HG02571 (cell line): ENCODE measurements around the gene NPPB.
"Not testable (repeated sequence)": the region's sequence is repeated elsewhere in the genome, so short reads cannot be mapped to it uniquely, and the experiment has no call there.

Experiments
- ATAC-seq: cut with Tn5 transposase; IDR thresholded peaks from one replicate; pipeline ENCODE4 v1.9.1; 2021; ENCODE audit warnings: mild to moderate bottlenecking, moderate library complexity; ENCODE audit not compliant: unreplicated experiment

Gene NPPB

GRCh38 chr1:11858613-11858967 is at the start of gene NPPB:
NPPB (minus strand) TSS chr1:11858945; CDS start chr1:11858833, 112 bp downstream.
- no peak for ATAC-seq

- ATAC-seq, result peak; percentile 42
Measured at GRCh38 chr1:11908095-11908675, 49.4 kb upstream of the NPPB start.

DNA sequence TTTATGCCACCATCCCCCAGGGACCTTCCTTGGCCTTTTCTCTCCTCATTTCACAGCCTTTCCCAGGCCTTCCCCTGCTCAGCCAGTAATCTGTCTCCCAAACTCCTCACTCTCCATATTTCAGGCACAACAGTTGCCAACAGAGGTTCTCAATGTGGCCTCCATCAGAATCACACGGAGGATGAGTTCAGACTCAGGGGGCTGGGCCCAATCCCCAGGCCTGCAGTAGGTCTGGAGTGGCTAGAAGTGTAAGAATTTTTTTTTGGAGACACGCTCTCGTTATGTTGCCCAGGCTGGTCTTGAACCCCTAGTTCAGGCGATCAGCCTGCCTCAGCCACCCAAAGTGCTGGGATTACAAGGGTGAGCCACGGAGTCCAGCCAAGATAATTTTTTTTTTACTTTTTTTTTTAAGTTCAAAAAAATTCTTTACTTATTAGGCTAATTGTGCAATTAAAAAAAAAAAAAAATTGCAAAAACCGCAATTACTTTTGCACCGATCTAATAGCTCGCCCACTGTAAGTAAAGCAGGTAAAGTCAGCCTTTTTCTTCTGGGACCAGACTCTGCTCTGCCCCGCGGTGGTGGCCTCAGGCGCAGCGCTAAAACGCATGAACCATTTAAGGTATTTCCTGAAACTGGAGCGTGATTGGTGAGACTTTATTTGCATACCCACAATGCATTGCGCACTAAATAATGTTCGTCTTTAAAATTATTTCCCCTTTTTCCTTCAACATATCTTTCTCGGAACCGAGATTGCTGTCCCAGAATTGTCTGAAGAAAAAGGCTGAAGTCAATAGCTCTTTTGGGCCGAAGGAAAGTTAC is 48.7 kb upstream of the NPPB start:
- ATAC-seq, result peak; percentile 45

GRCh38 chr1:11906870-11907269 is 48.1 kb upstream of the NPPB start:
- ATAC-seq, result no peak

DNA sequence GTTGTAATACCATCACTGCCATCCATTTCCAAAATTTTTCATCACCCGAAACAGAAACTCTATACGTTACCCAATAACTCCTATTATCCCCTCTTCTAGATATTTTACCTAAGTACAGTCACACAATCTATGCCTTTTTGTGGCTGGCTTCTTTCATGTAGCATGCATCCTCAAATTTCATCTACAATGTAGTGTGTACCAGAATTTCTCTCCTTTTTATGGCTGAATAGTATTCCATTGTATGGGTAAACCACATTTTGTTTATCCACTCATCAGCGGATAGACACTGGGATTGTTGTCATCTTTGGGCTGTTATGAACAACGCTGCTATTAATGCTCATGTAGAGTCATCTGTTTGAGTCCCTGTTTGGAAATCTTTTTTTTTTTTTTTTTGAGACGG is 46.2 kb upstream of the NPPB start:
- ATAC-seq, result no peak

- ATAC-seq, result not testable (repeated sequence)
Measured at GRCh38 chr1:11904156-11904555, 45.4 kb upstream of the NPPB start.

DNA sequence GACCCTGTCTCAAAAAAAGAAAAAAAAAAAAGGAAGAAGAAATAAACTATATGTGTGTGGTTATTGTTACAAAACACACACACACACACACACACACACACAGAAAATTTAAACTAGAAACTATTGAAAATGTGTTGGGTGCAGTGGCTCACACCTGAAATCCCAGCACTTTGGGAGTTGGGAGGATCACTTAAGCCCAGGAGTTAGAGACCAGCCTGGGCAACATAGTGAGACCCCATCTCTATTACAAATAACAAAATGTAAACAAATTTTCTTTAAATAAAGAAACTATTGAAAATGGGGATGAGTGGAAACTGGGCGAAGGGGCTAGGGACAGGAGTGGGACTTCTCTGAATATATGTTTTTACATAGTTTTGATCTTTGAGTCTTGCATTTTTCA is 44.5 kb upstream of the NPPB start:
- ATAC-seq, result no peak

- not testable (repeated sequence) for ATAC-seq
Measured at GRCh38 chr1:11901446-11901845, 42.7 kb upstream of the NPPB start.

- ATAC-seq, result no peak
Measured at GRCh38 chr1:11898831-11899467, 40.2 kb upstream of the NPPB start.

GRCh38 chr1:11898086-11898785 is 39.5 kb upstream of the NPPB start:
- ATAC-seq, result no peak

- ATAC-seq, result not testable (repeated sequence)
Measured at GRCh38 chr1:11894501-11894900, 35.8 kb upstream of the NPPB start.

DNA sequence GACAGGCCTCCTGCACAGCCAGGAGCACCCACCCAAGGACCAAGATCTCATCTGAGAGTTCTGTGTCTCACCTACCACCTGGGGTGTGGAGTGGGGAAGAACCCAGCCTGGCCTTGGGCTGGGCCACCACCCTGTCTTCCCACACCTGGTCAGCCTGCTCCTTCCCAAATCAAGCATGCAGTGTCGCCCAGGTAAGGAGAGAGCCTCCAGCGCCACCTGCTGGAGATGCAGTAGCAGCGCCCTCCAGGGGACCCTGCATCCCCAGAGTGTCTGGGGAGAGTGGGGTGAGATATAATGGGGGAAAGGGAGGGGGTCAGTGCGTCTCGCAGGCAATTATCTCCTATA is 35.1 kb upstream of the NPPB start:
- ATAC-seq, result no peak

DNA sequence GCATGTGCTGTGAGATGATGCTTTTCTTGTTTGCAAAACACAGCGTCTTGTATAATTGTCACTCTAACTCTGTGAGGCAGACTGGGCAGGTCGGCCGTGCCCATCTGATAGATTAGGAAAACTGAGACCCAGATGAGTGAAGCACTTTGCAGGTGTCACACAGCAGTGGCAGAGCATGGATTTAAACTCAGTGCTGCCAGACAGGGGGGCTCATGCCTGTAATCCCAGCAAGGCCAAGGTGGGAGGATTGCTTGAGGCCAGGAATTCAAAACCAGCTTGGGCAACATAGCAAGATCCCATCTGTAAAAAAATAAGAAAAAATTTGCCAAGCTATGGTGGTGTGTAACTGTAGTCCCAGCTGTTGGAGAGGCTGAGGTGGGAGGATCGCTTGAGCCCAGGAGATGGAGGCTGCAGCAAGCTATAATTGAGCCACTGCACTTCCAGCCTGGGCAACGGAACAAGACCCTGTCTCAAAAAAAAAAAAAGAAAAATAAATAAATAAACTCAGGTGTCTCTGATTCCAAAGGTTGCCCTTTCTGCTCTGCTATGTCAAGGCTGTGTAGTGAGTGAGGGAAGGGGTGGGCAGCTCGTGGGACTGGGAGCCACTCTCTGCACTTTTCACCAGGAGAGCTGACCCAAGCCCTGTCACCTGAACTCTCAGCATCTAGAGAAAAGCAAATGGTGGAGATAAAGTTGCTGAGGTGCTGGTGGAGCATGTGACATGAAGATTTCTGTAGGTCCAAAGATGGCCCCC is 32.9 kb upstream of the NPPB start:
- ATAC-seq, result no peak

DNA sequence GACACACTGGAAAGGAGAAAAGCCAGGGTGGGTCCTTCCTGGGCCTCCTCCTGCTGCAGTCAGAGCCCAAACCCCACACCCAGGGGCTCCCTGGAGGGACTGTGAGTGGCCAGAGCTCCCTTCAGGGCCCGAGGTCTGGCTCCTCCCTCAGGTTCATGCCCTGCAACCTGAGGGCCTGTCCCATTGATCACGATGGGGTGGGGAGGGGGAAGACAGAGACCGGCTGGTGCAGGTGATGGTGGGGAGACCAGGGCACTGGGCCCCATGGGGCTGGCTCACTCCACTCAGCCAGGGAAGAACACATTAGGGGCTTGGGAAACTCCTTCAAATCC is 30.1 kb upstream of the NPPB start:
- ATAC-seq, result no peak

DNA sequence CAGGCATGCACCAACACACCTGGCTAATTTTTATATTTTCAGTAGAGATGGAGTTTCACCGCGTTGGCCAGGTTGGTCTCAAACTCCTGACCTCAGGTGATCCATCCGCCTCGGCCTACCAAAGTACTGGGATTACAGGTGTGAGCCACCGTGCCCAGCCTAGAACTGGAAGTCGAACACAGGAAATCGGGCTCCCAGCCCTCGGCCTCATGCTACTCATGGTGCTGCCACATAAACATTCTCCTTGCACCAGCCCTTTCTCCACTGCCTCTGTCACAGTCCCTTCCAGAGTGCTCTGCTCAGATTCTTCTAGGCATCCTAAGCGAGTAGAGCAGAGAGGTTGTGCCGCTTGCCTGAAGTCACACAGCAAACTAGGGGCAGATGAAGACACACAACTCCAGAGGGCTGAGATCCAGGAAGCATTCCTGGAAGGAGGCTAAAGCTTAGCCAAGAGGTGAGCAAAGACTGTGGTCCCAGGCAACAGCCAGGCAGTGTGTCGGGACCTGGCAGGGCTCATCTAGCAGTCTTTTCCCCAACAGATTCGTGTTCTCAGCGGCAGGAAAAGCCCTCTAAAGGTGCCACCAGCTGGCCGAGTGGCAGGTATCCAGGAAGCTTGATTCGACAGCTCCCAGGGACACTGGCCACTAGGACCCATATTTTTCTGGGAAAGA is 29.6 kb upstream of the NPPB start:
- no peak for ATAC-seq

DNA sequence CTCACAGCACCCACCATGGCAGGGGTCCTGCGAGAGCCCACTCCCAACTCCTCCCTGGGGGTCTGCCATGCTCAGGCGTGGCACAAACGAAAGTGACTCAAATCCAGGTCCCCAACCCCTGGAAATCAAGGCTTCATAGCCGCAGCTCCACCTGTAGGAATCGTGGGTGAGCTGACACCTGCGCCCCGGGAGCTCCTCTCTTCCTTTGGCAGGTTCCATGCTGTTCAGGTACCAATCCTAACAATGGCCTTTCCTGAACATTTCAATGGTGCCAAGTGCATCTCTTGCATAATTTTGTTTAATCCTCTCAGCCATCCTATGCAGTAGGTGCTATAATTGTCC is 28.9 kb upstream of the NPPB start:
- no peak for ATAC-seq

DNA sequence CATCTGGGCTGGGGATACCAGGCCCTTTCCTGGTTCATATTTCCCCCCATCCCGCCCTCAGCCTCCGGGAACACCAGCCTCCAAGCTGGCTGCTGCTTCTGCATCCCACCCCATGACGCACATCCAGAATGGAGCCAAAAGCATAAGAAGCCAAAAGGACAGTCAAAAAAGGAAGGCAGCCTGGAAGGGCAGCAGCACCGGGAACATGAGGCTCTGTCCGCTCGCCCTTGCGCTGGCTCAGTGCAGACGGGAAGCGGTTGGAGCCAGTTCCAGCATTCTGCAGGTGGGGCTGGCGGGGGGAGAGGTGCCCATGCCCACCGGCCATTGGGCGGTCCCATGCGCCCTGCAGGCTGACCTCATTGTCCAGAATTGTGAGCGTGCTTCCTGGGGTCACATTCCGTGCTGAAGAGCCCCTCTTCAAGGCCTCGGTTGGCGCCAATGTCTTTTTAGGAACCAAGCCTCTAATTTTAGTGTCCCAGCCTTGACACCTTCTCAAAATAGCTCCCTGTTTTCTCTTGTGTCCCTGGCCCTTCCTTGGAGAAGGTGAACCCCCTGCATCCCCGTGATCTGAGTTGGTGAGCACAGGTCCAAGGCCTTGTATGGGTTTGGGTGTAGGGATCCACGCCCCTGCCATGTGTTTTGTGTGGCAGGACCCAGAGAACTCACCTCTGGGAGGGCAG is 28.4 kb upstream of the NPPB start:
- no peak for ATAC-seq

DNA sequence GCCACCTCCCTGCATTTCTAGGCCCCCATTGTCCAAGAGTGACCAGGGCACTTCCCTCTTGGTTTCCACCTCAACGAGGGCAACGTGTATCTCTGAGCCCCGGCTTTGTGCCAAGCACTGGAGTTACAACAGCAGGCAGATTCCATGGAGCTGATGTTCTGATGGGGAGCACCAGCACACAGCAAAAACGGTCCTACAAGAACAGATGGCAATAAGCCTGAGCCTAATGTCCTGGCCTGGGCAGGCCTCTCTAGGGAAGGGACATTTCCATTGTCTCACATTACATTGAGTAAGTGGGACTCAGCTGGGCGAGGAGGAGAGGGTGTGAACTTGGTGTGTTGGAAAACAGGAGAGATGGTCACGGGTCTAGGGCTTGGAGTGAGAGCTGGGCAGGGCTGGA is 27.2 kb upstream of the NPPB start:
- ATAC-seq, result no peak

DNA sequence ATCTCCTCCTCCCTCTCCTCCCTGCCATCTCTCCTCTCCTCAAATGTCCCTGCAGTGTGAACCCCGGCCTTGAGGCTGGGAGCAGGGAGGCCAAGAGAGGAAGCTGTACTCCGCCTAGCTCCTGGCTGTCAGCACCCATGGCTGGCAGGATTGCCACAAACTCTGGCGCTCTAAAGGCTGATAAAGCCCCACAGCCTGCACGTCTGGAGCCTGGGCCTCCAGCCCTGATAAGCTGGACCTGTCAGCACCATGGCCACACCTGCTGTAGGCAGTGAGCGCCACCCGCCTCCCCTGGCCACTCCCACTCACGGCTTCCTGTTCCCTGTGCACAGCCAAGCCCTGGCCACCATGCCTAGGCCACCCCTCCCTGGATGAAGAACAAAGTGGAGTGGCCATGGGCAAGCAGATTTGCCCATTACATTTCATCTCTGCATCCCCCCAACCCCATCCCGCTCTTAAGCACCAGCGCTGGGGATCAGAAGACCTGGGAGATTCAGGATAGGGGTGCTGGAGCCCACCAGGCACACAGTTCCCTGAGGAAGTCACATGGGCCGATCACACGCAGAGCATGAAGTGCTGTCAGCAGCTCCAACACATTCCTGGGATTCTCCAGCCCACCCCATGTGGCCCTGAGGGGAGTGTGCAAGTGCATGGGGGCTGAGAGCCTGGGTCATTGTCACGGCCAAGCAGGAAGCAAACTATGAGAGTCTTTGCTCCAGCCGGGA is 24.2 kb upstream of the NPPB start:
- ATAC-seq, result no peak
